HG03039 (cell line): ENCODE results near the gene EVC.
"Not testable (repeated sequence)": the region's sequence is repeated elsewhere in the genome, so short reads cannot be mapped to it uniquely, and the experiment has no call there.

Experiments used
- ATAC-seq: cut with Tn5 transposase; IDR thresholded peaks from one replicate; pipeline ENCODE4 v1.9.1; 2021; ENCODE audit warnings: mild to moderate bottlenecking, moderate library complexity; ENCODE audit not compliant: unreplicated experiment

Gene EVC

DNA sequence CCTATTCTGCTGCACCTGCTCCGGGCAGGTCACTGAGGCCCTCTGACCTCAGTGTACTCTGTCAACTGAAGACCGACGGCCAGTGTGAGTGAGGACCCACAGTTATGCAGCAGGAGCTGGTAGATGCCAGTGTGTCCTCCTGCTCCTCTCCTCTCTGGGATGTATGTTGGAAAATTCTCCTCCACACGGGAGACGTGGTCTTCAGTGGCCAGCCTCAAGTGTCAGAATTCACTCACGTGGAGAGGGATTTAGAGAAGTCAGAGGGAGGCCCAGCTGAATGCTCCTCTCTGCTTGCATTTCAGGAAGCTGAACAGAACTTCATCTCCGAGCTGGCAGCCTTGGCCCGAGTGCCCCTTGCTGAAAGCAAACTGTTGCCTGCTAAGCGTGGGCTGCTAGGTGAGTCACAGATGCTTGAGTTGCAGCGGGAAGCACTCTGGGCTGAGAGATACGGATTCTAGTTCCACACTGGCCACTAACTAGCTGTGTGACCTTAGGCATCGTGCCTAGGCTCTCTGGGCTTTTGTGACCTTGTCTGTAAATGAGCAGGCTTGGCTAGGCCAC lies 98.3 kb downstream of the EVC start:
- ATAC-seq, result no peak

GRCh38 chr4:5810151-5810550 lies 99.2 kb downstream of the EVC start:
- no peak for ATAC-seq

DNA sequence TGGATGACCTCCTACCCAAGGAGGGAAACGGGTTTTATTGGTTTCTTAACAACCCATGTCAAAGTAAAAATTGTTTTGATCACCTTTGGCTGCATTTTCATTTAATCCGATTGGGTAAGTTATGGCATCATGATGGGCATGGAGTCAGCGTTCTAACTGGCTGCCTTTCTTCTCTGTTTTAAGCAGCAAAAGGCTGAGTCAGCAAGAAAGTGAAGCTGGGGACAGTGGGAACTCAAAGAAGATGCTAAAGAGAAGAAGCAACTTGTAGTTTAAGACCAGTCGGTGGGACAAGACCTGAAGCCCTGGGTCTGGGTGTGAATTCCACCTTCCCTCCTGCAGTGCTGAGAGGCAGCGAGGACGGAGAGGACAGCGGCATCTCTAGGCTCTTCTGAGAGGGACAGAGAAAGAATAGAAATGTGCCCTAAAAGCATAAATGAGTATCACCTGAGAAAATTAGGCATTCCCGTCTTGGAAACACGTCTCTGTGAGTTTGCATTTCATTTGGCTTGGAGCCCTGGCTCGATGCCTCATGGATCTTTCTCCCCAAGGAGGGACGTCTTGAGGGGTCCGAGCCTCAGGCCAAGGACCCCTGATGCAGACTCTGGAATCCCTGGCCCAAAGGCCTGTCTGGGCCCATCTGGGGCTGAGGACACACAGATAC lies 99.9 kb downstream of the EVC start:
- no peak for ATAC-seq

- not testable (repeated sequence) for ATAC-seq
These were observed 101.1 kb downstream of the EVC start for GRCh38 chr4:5812057-5812456.

DNA sequence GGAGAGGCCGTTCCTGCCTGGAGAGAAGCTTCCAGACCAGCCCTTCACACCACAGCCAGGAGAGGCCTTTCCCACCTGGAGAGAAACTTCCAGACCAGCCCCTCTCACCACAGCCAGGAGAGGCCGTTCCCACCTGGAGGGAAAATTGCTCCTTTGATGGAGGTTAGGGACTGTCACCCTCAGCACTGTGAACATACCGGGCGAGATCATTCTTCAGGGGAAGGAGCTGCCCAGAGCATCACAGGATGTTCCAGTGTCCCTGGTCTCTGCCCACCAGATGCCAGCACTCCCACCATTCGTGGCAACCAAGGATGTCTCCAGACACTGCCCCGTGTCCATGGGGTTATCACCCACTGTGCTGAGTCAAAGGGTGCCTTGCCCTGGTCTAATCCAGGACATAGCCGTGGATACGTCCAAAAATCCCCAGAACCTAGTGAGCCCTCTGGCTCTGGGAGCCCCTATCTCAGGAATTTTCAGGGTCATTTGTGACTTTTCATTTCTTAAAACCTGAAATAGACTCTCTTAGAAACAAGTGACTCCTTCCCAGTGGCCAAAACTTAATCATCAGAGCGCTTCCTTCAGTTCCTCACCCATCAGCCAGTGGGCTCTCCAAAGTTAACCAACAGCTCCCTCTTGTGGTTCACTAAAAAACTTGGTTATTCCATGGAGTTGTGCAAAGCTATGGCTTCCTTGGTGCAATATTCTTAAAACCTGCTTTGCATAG lies 101.7 kb downstream of the EVC start:
- ATAC-seq, result no peak

GRCh38 chr4:5813882-5814255 lies 102.9 kb downstream of the EVC start:
- no peak for ATAC-seq

GRCh38 chr4:5814421-5814820 lies 103.4 kb downstream of the EVC start:
- no peak for ATAC-seq

DNA sequence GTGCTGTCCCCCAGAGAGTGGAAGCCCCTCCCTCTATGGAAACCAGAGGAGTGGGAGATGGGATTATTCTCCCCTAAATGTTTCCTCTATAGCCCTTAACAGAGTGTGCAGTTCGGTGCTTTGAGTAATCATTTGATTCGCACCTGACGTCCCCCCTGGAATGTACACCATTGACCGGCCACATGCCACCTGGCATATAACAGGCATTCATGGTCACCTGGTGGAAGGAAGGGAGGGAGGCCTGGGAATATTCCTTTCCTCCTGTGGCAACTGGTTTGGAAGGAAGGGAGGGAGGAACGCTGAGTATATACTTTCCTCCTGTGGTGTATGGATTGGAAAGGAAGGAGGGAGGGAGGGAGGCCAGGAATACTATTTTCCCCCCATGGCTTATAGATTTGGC lies 104.6 kb downstream of the EVC start:
- no peak for ATAC-seq

GRCh38 chr4:5816101-5816500 lies 105.1 kb downstream of the EVC start:
- no peak for ATAC-seq

GRCh38 chr4:5816851-5817375 lies 105.9 kb downstream of the EVC start:
- ATAC-seq, result no peak

GRCh38 chr4:5821665-5822358 lies 110.8 kb downstream of the EVC start:
- ATAC-seq, result no peak

DNA sequence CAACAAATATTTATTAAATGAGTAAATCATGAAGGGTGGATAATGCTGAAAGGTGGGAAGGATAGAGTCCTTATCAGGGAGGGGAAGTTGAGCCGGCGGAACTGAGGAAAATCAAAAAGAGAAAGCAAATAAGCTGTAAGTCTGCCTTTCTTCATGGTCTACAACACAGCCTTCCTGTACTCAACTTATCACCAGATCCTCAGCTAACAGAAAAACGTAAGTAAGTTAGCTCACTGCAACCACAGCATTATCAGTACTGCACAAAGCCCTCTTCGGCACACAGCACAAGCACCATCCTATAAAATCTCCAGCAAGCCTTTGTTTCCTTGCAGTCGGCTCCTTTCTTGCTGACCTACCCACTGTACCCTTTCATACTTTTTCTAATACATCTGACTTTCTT lies 111.6 kb downstream of the EVC start:
- no peak for ATAC-seq

DNA sequence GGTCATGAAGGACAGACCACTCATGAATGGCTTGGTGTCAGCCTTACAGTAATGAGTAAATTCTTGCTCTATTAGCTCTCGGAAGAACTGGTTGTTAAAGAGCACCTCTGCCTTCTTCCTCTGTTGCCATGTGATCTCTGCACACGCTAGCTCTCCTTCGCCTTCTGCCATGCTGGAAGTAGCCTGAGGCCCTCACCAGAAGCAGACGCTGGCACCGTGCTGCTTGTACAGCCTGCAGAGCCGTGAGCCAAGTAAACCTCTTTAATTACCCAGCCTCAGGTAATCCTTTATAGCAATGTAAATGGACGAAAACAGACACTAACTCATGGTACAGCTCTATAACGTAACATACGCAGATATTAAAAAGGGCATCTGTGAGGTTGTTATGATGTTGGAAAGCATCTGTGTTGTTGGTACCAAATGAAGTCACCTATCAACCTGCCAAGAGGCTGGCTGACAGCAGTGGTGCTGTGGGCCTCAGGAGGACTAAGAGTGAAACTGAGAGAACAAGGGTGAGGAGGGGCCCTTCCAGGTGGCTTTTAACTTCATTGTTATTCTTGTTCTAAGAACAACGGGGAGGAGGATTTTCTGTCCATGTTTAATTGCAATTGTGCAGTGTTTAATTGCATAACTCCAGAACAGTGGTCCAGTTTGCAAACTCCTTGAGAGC lies 112.7 kb downstream of the EVC start:
- no peak for ATAC-seq

- no peak for ATAC-seq
These were observed 113.2 kb downstream of the EVC start for GRCh38 chr4:5824227-5824626.

GRCh38 chr4:5824635-5825034 lies 113.6 kb downstream of the EVC start:
- no peak for ATAC-seq

- no peak for ATAC-seq
These were observed 114.5 kb downstream of the EVC start for GRCh38 chr4:5825321-5826041.

GRCh38 chr4:5826437-5827107 lies 115.6 kb downstream of the EVC start:
- ATAC-seq, result no peak

DNA sequence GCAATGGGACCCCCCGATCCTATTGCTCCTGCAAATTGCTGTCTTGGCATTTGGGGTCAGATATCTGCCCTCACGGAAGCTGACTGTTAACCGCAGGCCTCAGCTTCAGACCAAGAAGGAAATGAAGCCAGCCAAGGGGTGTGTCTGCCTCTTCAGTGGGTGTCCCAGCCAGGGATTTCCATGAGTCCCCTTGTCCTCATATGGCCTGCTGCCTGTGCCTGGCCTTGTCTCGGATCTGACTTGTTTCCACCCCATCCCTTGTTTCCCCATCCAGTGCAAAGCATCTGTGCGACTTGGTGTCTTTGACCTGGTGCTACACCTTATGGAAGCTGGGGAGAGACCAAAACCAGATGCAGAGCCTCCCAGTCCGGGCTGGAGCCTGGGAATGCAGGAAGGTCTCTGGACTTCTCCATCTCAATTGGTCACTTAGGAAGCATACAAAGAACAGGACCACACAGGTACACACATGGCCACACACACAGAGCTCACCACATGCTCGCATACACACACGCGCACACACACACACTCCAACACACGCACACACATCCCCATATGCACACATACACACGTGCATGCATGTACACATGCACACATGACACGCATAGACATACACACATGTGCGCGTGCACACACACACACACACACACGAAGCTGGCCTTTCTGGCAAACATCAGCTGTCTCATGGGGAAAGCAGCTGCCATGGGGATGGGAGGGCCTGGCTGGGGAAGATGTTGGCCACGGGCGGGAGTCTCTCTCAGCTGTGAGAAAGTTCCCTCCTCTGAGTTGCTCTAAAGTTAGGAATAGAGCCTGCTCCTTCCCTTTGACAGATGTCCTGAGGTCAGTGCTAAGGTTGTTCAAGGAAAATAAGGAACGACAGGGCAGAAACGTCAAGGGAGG lies 116.4 kb downstream of the EVC start:
- ATAC-seq, result no peak

- no peak for ATAC-seq
These were observed 117.0 kb downstream of the EVC start for GRCh38 chr4:5828005-5828391.
